GM21528 (cell line): ENCODE results near the gene SAPCD2.
"Not testable (repeated sequence)": the region's sequence is repeated elsewhere in the genome, so short reads cannot be mapped to it uniquely, and the experiment has no call there.

Experiments used
- ATAC-seq: cut with Tn5 transposase; IDR thresholded peaks from one replicate; pipeline ENCODE4 v1.9.1; 2021; ENCODE audit warnings: mild to moderate bottlenecking, moderate library complexity; ENCODE audit not compliant: unreplicated experiment, low FRiP score

Gene SAPCD2

DNA sequence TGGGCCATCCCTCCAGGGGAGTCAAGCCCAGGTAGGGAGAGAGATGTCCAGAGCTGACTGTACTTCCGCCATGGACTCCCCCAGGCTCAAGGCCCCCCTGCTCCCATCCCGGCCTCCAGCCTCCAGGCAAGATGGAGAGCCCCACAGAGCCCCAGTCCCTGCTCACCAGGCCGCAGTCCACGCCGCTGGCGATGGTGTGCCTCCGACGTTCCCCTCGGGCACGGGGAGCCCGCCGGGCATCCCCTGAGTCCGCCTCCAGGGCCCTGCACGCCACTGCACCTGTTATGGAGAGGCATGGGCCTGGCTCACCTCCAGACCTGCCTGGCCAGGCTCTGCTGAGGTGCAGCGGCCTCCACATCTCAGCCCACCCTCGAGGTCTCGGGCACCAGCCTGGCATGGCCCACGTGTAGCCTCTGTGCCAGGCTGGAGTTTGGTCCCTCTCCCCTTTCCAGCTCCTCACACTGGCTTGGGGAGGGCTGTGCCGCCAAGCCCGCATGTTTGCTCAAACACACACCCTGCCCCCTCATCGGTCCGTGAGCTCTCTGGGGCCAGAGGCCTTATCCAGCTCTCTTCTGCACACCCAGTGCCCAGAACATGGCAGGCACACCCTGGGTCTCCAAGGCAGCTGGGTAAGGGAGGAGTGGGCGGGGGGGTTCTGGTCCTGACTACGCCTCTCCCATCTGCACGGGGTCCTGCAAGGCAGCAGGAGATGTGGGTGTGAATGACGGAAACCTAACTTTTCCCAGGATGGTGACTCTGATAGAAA is 4.1 kb downstream of the SAPCD2 start:
- ATAC-seq = no peak

DNA sequence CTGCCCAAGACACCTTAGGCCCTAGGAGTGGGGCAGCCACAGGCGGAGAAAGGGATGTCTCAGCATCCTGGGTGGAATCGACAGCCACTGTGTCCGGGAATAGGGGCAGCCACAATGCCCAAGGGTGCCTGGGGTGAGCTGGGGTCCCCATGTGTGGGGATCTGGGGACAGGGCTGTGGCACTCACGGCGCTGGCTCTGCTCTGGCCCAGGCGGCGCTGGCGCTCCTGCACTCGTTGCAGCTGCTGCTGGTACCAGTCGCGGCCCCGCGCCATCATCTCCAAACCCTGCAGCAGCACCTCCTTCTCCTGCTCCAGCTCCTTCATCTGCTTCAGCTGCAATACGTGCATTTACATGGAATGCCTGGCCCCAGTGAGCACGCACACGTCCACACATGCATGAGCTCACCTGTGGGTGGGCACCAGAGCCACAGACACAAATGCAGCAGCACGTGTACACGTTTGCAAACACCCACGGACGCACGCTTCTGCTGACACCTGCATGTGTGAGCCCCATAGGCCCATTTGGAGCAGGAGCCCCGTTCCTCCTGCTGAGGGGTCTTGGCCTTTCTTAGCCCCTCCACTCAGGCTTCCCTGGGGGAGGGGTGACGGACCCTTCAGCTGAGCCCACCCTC is 4.9 kb downstream of the SAPCD2 start:
- no peak for ATAC-seq

DNA sequence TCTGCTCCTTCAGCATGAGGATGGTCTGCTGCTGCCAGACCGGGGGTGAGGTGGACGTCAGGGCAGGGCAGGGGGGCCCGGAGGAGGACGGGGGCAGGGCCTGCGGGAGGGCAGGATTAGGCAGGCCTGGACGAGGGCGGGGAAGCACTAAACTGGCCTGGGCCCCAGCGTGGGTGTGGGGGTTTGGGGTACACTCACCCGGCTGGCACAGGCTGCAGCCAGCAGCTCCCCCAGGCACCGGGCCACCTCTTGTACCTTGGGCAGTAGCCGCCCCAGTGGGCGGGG is 5.5 kb downstream of the SAPCD2 start:
- no peak for ATAC-seq

DNA sequence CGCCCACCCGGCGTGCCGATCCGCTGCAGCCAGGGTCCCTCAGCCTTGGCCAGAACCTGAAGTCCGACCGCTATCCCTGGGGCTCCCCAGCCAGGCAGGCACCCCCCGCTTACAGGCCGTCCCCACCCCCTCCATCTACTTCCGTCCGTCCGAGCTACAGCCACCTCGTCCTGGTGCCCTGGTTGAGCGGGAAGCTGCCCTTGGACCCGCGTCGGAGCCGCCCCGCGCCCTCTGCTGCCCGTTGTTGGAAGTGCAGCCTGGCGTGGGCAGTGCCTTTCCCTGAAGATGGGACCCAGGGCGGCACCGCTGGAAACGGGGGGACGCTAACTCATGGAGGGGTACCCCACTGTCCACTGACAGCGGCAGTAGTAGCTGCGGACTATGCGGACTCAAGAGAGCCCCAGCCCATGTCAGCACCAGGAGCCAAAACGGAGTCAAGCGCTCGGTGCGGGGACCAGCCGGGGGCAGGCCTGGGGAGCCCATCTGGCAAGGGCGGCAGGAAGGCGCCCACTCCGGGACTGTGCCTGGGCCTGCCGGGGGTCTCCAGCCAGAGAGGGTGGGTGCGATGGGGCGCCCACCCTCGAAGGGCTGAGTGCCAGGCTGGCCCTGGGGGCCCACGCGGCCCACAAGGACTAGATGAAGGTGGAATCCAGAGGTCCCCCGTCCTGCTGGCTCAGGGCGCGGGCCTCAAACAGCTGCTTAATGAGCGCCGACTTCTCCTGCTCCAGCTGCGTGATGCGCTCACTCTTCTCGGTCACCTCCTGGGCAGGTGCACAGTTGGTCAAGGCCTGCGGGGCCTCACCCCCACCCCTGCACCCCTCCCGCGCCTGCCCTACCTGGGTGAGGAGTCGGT is 6.1 kb downstream of the SAPCD2 start:
- no peak for ATAC-seq

DNA sequence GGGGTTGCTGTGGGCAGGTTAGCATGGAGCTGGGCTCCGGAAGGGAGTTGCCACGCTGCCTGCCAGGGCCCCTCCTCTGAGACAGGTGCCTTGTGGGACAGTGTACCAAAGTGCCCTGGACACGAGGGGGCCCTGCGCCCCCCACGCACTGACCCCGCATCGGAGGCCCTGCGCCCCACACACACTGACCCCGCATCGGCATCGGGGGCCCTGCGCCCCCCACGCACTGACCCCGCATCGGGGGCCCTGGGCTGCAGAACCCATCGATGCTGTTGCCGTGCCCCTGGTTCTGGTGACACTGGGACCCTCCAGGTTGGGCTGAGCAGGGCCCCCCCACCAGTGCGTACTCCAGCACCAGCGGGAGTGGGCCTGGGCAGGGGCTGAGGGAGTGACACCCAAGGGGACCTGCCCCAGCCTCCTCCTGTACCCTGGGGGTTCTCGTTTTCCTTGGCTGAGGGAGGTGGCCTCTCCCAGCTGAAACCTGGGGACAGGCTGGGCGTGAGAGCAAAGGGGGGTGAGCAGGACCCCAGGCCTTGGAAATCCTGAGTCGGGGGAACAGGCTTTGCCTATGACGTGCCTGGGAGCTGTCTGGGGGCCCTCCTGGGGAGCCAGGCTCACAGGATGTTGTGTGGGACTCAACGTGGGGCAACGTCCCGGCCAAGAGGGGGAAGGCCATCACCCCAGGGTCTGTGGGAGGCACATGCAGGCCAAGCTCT is 6.9 kb downstream of the SAPCD2 start:
- ATAC-seq = no peak

DNA sequence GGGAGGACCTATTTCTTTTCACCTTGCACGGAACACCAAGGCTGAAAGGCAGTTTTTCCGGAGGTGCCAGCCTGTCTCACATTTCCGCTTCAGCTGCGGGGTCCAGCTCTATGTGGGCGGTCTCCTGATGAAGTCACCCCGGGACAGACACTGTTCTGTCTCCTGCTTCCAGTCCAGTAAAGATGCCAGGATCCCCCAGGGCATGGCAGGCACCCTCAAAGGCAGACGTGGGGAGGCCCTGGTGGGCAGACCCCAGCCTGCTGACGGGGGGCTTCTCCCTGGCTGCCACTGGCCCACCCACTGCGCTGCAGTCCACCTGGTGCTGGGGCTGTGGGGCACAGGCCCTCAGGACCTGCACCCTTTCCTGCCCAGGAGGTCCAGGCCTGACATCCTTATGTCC is 7.6 kb downstream of the SAPCD2 start:
- not testable (repeated sequence) for ATAC-seq

DNA sequence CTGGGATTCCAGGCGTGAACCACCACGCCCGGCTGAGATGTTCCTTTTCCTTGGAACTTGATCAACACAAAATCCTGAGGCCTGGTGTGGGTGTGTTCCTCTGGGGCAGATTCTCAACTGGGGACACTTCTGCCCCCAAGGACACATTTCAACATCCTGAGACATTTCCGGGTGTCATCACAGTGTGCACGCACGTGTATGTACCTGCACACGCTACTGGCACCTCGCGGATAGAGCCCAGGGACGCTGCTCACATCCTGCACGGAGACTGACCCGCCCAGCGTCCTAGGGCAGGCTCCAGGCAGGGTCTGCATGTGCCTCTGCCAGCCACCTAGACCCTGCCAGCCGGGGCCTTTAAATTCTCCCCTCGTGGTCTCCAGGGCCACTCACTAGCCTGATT is 8.0 kb downstream of the SAPCD2 start:
- ATAC-seq = no peak

DNA sequence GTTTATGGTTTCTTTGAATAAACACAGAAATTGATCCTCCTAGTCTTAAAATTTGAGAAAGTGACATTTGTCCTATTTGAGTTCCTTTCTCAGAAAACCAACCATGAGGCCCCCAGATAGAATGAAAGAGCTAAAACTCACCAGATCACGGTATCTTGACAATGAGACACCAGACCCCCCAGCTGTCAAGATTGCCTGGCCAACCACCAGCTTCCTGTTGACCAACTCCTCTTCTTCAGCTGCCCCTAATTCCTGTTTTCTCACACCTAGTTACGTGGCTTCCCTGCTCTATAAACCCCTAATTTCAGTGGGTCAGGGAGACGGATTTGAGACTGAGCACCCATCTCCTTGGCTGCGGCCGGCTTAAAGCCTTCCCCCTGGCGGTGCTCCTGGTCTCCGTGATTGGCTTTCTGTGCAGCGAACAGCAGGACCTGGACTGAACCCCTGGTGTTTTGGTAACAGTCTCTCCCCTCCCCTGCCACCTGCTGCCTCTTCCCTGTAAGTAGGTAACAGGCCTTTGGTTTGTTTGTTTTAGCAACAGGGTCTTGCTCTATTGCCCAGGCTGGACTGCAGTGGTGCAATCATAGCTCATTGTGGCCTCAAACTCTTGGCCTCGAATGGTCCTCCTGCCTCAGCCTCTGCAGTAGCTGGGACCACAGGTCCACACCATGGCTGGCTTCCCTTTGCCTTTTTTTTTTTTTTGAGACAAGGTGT is 11.7 kb downstream of the SAPCD2 start:
- ATAC-seq = no peak

DNA sequence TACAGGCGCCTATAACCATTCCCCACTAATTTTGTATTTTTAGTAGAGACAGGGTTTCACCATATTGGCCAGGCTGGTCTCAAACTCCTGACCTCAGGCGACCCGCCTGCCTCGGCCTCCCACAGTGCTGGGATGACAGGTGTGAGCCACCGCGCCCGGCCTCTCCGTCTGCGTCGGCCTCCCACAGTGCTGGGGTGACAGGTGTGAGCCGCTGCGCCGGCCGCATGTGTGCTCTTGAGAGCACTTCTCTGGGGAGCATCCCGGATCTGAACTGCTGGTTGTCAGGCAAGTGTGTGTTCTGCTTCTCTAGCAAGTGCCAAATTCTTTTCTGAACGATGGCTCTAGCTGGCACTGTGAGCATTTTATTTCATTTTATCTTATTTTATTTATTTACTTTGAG is 12.8 kb downstream of the SAPCD2 start:
- no peak for ATAC-seq

DNA sequence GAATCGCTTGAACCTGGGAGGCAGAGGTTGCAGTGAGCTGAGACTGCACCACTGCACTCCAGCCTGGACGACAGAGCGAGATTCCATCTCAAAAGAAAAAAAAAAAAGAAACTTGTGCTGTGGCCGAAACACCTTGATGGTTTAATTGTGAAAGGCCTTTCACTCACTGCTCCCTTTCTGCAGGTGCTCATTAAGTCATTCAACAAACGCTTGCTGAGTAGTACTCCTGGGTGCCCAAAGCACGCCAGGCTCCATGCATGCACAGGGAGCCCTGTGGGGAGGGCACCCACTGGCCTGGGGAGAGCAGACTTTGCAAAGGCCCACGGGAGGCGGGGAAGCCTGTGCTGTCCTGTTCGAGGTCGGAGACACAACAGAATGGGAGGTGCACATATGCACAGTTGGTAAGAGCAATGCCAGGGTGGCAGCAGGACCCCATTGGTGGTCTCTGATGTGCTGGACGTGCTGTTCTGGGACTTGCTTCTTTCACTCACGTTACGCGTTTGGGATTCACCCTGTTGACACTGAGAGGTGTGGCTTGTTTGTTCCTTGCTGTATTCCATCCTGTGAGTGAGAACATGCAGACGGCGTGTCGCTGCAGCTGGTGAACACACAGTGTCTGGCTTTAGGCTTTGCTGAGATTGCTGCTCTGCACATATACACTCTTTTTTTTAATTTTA is 13.5 kb downstream of the SAPCD2 start:
- ATAC-seq = no peak

DNA sequence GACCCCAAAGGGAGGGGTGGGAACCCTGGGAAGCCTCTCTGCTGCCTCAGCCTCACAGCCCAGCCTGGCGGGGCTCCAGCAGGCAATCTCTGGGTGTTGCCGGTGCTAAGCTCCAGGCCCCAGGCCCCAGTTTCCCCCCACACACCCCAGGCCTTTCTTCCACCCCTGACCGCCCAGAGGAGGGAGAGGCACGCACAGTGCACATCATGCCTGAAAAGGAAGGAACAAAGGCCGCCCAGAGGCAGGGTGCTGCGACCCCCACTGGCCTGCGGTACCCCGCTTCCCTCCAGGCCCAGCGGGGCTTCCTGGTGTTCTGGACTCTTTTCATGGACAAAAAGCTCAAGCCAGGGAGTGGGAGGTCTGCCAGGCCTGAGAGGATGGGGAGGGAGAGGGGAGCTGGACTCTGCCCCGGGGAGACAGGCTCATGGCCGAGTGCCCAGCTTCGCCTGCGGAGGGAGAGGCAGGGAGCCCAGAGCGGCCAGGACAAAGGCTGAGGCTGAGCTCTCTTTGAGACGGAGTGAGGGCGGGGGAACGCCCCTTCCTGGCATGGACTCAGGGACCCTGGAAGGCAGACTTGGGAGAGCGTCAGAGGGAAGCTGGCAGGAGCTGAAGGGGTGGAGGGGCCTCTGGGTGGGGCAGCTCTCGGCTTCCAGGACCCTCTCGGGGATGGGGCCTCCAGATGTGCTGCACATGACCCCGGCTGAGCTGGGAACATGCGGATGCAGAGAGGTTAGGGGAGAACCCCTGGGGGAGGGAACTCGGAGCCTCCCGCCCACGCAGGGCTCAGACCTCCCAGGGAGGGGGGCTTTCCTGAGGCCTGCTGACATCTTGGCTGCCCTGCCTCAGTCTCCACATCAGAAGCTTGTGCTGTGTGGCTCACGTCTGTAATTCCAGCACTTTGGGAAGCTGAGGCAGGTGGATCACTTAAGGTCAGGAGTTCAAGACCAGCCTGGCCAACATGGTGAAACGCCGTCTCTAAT is 14.7 kb downstream of the SAPCD2 start:
- no peak for ATAC-seq

DNA sequence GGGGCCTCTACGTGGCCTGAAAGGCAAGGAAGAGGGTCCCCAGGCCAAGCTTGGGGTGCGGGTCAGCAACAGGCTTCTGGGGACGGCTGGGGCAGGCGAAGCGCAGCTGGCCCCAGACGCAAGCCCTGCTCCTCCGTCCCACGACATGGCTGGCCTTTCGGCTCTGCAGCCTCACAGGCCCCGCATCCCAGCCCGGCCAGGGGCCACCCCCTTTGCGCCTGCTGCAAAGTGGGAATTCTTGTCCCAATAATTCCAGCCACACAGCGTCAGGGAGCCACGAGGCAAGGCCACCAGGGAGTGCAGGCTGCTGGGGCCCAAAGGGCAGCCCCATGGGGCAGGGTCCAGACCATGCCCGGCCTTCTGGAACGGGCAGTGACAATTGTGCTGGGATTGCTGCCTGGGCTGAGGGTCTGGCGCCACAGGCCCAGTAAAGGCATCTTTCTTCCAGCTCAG is 15.4 kb downstream of the SAPCD2 start:
- no peak for ATAC-seq

DNA sequence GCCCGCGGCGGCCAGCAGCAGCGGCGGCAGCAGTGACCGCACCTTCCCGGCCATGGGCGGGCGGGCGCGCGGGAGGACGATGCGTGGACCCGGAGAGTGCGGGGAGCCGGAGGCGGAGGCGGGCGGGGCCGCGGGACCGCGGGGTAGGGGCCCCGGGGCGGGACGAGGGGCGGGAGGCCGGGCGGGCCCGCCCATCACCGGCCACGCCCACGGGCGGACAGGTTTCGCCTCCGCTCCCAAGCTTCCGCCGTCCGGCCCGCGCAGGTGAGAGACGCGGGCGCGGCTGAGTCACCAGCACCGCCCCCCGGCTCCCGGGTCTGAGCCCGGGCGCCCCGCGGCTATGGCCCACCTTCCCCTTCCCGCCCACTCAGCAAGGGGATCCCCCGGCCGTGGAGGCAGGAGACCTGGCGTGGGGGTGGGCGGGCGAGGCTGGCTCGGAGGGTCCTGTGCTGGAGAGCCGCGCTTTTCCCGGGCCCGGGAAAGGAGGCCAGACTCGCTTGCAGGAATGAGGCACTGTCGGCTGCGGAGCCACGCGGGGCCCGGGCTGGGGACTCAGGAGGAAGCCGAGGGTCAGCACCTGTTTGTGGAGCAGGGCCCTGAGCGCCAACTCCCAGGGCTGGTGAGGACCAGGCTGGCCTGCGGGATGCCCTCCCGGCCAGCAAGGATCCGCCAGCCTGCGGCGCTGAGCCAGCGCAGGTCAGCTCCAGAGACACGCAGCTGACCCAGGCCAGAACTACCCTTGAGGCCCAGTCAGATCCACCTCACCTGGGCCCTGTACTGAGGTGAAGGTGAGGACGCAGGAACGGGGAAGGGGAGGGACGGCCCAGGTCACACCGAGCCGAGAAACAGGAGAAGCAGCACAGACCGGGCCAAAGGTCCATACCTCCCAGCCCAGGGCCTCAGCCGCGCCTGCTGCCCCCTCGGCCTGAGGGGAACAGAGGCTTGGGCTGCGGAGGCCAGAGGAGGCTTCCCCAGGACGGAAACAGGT is 16.1 kb downstream of the SAPCD2 start, which contains the start of gene ENTPD2:
ENTPD2 (minus strand) TSS at position 118 of the 988 bp plus-strand sequence; CDS start at position 54, 64 bp downstream.
- no peak for ATAC-seq

DNA sequence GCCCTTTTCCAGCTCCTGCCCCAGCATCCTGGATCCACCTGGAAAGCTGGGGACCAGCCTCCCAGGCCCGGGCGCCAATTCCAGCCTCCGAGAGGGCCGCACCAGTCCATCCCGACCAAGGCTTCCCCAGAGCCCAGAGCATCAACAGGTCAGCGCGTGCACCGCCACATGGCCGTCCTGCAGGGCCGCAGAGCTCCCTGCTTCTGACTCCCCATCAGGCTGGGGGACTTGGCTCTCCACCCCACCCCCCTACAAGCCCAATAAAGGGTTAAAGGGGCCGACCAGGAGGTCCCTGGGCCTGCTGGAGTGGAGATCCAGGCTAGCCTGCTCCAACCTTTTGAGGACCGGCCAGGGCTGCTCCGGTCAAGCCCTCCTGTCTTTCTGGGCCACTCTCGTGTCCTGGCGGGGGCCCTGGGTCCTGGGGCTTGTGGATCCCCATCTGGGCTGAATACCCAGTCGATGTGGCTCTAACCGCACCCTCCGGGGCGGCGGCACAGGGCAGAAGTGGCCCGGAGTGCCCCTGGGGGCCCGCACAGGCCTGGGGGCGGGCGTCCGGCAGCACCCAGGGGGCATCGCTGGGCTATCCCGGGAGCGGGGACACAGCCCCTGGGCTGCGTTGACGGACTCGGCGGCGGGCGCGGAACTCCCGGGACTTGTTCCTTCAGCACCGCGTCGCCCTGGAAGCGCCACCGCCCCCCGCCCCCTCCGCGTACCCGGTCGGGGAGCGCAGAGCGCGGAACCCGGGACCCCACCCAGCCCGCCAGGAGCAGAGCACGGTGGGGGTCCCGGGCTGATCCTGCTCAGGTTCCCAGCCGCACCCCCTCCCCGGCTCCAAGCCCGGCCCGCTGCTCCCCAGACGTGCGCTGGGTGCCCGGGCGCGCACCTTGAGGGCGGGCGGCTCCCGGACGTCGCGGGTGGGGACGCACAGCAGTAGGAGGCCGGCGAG is 17.1 kb downstream of the SAPCD2 start:
- no peak for ATAC-seq

DNA sequence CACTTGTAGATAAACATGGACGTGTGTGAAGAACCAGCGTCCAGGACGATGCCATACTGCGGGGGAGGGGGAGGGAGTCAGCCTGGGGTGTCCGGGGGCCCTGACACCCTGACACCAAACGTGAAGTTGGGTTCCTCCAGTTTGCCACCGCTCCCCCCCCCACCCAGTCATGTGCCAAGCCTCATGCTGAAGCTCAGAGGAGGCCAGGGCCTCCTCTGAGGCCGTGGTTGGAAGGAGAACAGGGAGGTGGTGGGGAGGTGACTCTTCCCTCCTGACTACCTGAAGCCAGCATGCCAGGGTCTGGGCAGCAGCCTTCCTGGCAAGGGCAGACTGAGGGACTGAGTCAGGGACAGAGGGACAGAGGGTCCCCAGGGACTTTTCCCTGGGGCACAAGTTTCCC is 18.1 kb downstream of the SAPCD2 start:
- no peak for ATAC-seq

DNA sequence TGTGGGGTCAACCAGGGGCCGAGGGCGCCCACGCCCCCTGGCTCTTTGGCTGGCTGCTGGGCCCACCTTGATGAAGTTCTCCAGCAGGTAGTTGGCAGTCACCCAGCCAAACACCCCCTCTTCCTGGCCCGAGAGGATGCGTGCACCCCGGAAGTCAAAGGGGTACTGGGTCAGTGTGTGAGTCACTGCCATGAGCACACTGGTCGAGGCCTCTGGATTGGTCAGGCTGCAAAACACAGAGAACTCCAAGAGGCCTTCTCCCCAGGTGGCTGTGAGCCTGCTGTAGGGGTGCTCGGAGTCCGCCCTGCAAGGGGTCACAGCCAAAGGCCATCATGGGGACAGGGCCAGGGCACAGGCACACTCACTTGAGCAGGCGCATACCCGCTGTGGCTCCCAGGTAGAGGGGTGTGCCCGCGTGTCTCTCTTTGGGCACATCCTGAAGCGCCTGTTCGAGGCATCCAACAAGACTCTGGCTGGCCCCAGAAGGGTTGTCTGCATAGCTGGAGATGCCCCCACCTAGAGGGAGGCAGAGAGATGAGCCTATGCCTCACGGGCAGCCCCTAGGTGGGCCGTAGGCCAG is 19.1 kb downstream of the SAPCD2 start:
- no peak for ATAC-seq
